Measurements from ENCODE around the gene CISH.

Gene CISH

GRCh38 chr3:50630394-50630793 lies 18.8 kb upstream of the CISH start:
- no peak for TF ChIP-seq CTCF (IDR thresholded peaks at IDR 0.05; ENCODE audit: low read depth, low read length, poor library complexity, severe bottlenecking)
- TF ChIP-seq EZH2phosphoT487 (IDR thresholded peaks at IDR 0.05; ENCODE audit: borderline replicate concordance, low read length): no peak
- H3K4me2 ChIP-seq (ENCODE audit: low read length): no peak overlapping the region
- no peaks in the 10 kb centered on the region for H3K36me3 ChIP-seq (ENCODE audit: control insufficient read depth, low read length)
- H3F3A ChIP-seq (ENCODE audit: control insufficient read depth, insufficient read depth): no peaks in the 10 kb centered on the region
- no peaks in the 10 kb centered on the region for H3K9me3 ChIP-seq (ENCODE audit: control insufficient read depth, insufficient read depth, low read length)
- H4K20me1 ChIP-seq (ENCODE audit: control insufficient read depth, insufficient read depth, low read depth, low read length): no peaks in the 10 kb centered on the region
- no peak overlapping the region for H3K4me3 ChIP-seq (ENCODE audit: low read length)
- H3K79me2 ChIP-seq (ENCODE audit: control insufficient read depth, low read length): no peaks in the 10 kb centered on the region
- no peaks in the 10 kb centered on the region for H3K27me3 ChIP-seq (ENCODE audit: control insufficient read depth, low read length)
- no peaks in the 10 kb centered on the region for H3K9me2 ChIP-seq (replicated peaks; ENCODE audit: control insufficient read depth, low read length)
- H3K4me1 ChIP-seq (ENCODE audit: control insufficient read depth, low read length): peaks cover 12% of the 10 kb centered on the region
- no peak overlapping the region for H3K27ac ChIP-seq (ENCODE audit: low read depth, low read length)

DNA sequence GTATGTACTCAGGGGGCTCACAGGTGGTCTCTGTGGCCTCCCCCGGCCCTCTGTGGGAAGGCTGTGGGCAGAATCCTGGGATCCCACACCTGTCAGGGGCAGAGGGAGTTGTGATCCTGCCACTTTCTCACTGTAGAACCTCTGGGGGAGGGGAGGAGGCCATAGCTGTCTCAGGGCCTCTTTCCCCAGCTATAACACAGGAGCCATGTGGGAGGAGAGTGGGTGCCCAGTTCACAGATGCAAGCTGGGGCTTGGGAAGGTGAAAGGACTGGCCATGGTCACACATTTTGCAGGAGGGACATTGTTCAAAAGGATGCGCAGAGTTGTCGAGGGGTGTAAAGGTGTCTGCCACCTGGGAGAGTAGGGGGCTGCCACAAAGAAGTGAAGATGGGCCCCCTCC lies 17.0 kb upstream of the CISH start:
- TF ChIP-seq CTCF (IDR thresholded peaks at IDR 0.05; ENCODE audit: low read depth, low read length, poor library complexity, severe bottlenecking): no peak
- TF ChIP-seq EZH2phosphoT487 (IDR thresholded peaks at IDR 0.05; ENCODE audit: borderline replicate concordance, low read length): no peak
- Histone ChIP-seq H3K9me2 (replicated peaks; ENCODE audit: control insufficient read depth, low read length) (no peaks in the 10 kb centered on the region), H3K27ac (ENCODE audit: low read depth, low read length) (no peak overlapping the region), H3K79me2 (ENCODE audit: control insufficient read depth, low read length) (no peaks in the 10 kb centered on the region), H3K27me3 (ENCODE audit: control insufficient read depth, low read length) (no peaks in the 10 kb centered on the region), H3F3A (ENCODE audit: control insufficient read depth, insufficient read depth) (no peaks in the 10 kb centered on the region), H3K9me3 (ENCODE audit: control insufficient read depth, insufficient read depth, low read length) (no peaks in the 10 kb centered on the region), H3K4me3 (ENCODE audit: low read length) (no peak overlapping the region), H4K20me1 (ENCODE audit: control insufficient read depth, insufficient read depth, low read depth, low read length) (no peaks in the 10 kb centered on the region; the same call in 1 of the 2 replicates), H3K4me2 (ENCODE audit: low read length) (no peak overlapping the region), H3K4me1 (ENCODE audit: control insufficient read depth, low read length) (peaks cover 12% of the 10 kb centered on the region), H3K36me3 (ENCODE audit: control insufficient read depth, low read length) (no peaks in the 10 kb centered on the region)

GRCh38 chr3:50627407-50628051 lies 16.0 kb upstream of the CISH start:
- Histone ChIP-seq H3F3A (ENCODE audit: control insufficient read depth, insufficient read depth) (no peaks in the 10 kb centered on the region), H3K27me3 (ENCODE audit: control insufficient read depth, low read length) (no peaks in the 10 kb centered on the region), H3K9me2 (replicated peaks; ENCODE audit: control insufficient read depth, low read length) (no peaks in the 10 kb centered on the region), H3K27ac (ENCODE audit: low read depth, low read length) (no peak overlapping the region), H3K4me3 (ENCODE audit: low read length) (no peak overlapping the region), H3K9me3 (ENCODE audit: control insufficient read depth, insufficient read depth, low read length) (no peaks in the 10 kb centered on the region), H4K20me1 (ENCODE audit: control insufficient read depth, insufficient read depth, low read depth, low read length) (no peaks in the 10 kb centered on the region; the same call in 1 of the 2 replicates), H3K79me2 (ENCODE audit: control insufficient read depth, low read length) (no peaks in the 10 kb centered on the region), H3K4me1 (ENCODE audit: control insufficient read depth, low read length) (peaks cover 12% of the 10 kb centered on the region), H3K4me2 (ENCODE audit: low read length) (no peak overlapping the region), H3K36me3 (ENCODE audit: control insufficient read depth, low read length) (no peaks in the 10 kb centered on the region)
- TF ChIP-seq EZH2phosphoT487 (IDR thresholded peaks at IDR 0.05; ENCODE audit: borderline replicate concordance, low read length) (no peak), CTCF (IDR thresholded peaks at IDR 0.05; ENCODE audit: low read depth, low read length, poor library complexity, severe bottlenecking) (peak; percentile 25)

All from DOHH2 (cell line).